ENCODE data around the gene GPR132. TPM values are rescaled to one million over a fixed set of nuclear protein-coding genes. Genes with fewer than 3 reads are reported as not detected.
"Not testable (repeated sequence)": the region's sequence is repeated elsewhere in the genome, so short reads cannot be mapped to it uniquely, and the experiment has no call there.

GPR132 gene
- total RNA-seq, 1 experiment from 2014 or later, result not detected

GRCh38 chr14:105083926-105084685 is 18.9 kb upstream of the GPR132 start:
- BruUV-seq (replicated peaks), result no TSS peak
- Mint-ChIP-seq H3K36me3 (ENCODE audit: insufficient read depth, unreplicated experiment) (peaks cover 37% of the 10 kb centered on the region), H3K9me3 (ENCODE audit: unreplicated experiment) (no peaks in the 10 kb centered on the region), H3K27ac (ENCODE audit: unreplicated experiment) (no peak overlapping the region), H3K4me3 (ENCODE audit: unreplicated experiment) (no peak overlapping the region), H3K4me1 (ENCODE audit: low read depth, unreplicated experiment) (no peaks in the 10 kb centered on the region), H3K27me3 (ENCODE audit: insufficient read depth, unreplicated experiment) (peaks cover 13% of the 10 kb centered on the region)
- ChIA-PET CTCF (no interaction called here), POLR2A (no interaction called here)
- Histone ChIP-seq H3K36me3 (ENCODE audit: control insufficient read depth, insufficient read depth, low read length) (no peaks in the 10 kb centered on the region), H3K4me3 (ENCODE audit: low read depth, low read length) (no peak overlapping the region), H3K4me1 (peaks cover 24% of the 10 kb centered on the region), H3K9me3 (no peaks in the 10 kb centered on the region), H3K27me3 (replicated peaks; ENCODE audit: control insufficient read depth, insufficient read depth, low read length) (no peaks in the 10 kb centered on the region)
- DNase-seq, result peak in 1 of 2 experiments; percentile 34
- no peak for TF ChIP-seq CTCF (IDR thresholded peaks at IDR 0.05; ENCODE audit: insufficient read depth in 1 of 2, low read depth in 1 of 2, low read length in 1 of 2, severe bottlenecking in 1 of 2, unreplicated experiment in 1 of 2)
- intact Hi-C loops (cut with micrococcal nuclease; ENCODE audit: unreplicated experiment), result no loop called here

- H3K9me3 ChIP-seq, result no peaks in the 10 kb centered on the region
- intact Hi-C loops (cut with micrococcal nuclease; ENCODE audit: unreplicated experiment), result no loop called here
- ChIA-PET POLR2A (no interaction called here), CTCF (interaction anchor here (1.2 kb wide), 1 partner anchor 23 kb away, joined by 3 read pairs; no protein-coding TSS in a partner anchor)
- Mint-ChIP-seq H3K4me3 (ENCODE audit: unreplicated experiment) (no peak overlapping the region), H3K9me3 (ENCODE audit: unreplicated experiment) (no peaks in the 10 kb centered on the region), H3K27ac (ENCODE audit: unreplicated experiment) (no peak overlapping the region), H3K36me3 (ENCODE audit: insufficient read depth, unreplicated experiment) (peaks cover 27% of the 10 kb centered on the region), H3K27me3 (ENCODE audit: insufficient read depth, unreplicated experiment) (peaks cover 13% of the 10 kb centered on the region), H3K4me1 (ENCODE audit: low read depth, unreplicated experiment) (peaks cover 6% of the 10 kb centered on the region)
- no peaks in the 10 kb centered on the region for H3K27me3 ChIP-seq (replicated peaks; ENCODE audit: control insufficient read depth, insufficient read depth, low read length)
- no peaks in the 10 kb centered on the region for H3K36me3 ChIP-seq (ENCODE audit: control insufficient read depth, insufficient read depth, low read length)
- H3K4me1 ChIP-seq, result peaks cover 16% of the 10 kb centered on the region
- no TSS peak for BruUV-seq (replicated peaks)
- H3K4me3 ChIP-seq (ENCODE audit: low read depth, low read length), result no peak overlapping the region
- DNase-seq, result no peak
- TF ChIP-seq CTCF (IDR thresholded peaks at IDR 0.05; ENCODE audit: insufficient read depth in 1 of 2, low read depth in 1 of 2, low read length in 1 of 2, severe bottlenecking in 1 of 2, unreplicated experiment in 1 of 2), result no peak
Measured at GRCh38 chr14:105082703-105083102, 17.5 kb upstream of the GPR132 start.

GRCh38 chr14:105081473-105081872 is 16.2 kb upstream of the GPR132 start:
- H3K4me1 Mint-ChIP-seq (ENCODE audit: low read depth, unreplicated experiment), result peaks cover 13% of the 10 kb centered on the region
- H3K27ac Mint-ChIP-seq (ENCODE audit: unreplicated experiment); BruUV-seq (replicated peaks); H3K27me3 ChIP-seq (replicated peaks; ENCODE audit: control insufficient read depth, insufficient read depth, low read length); intact Hi-C loops (cut with micrococcal nuclease; ENCODE audit: unreplicated experiment); POLR2A ChIA-PET; H3K36me3 ChIP-seq (ENCODE audit: control insufficient read depth, insufficient read depth, low read length); DNase-seq; H3K9me3 Mint-ChIP-seq (ENCODE audit: unreplicated experiment); H3K9me3 ChIP-seq; H3K4me3 Mint-ChIP-seq (ENCODE audit: unreplicated experiment); H3K4me3 ChIP-seq (ENCODE audit: low read depth, low read length); H3K4me1 ChIP-seq: not testable (repeated sequence)
- CTCF ChIA-PET, result interaction anchor here (1.2 kb wide), 1 partner anchor 22 kb away, joined by 3 read pairs; no protein-coding TSS in a partner anchor
- peaks cover 13% of the 10 kb centered on the region for H3K27me3 Mint-ChIP-seq (ENCODE audit: insufficient read depth, unreplicated experiment)
- peaks cover 16% of the 10 kb centered on the region for H3K36me3 Mint-ChIP-seq (ENCODE audit: insufficient read depth, unreplicated experiment)
